A549 (cell line): ENCODE data around the gene NEK4.

Source experiments
- BCL3 ChIP-seq: fragments of >200 bp; sonication (Bioruptor Twin); formaldehyde crosslinking; IDR thresholded peaks from 3 replicates; pipeline ENCODE4 v1.6.1; 2016
- CEBPB ChIP-seq, 2 experiments: fragments of >200 bp in 1 of 2; sonication (Bioruptor Twin) in 1 of 2; formaldehyde crosslinking in 1 of 2; IDR thresholded peaks; 2 replicates each; pipeline ENCODE4 v1.6.1; 2012 to 2016
- CHD2 ChIP-seq: fragments of 150-350 bp; IDR thresholded peaks from 2 replicates; pipeline ENCODE4 v1.6.1; 2014; ENCODE audit warnings: low read length; ENCODE audit not compliant: partially characterized antibody
- CHD4 ChIP-seq: fragments of 200-600 bp; sonication (generic); IDR thresholded peaks from 2 replicates; pipeline ENCODE4 v1.6.1; 2016; ENCODE audit warnings: antibody characterized with exemption, mild to moderate bottlenecking, borderline replicate concordance
- JUNB ChIP-seq: fragments of >200 bp; sonication (Bioruptor Twin); formaldehyde crosslinking; IDR thresholded peaks from 2 replicates; pipeline ENCODE4 v1.6.1; 2016
- MAFK ChIP-seq: fragments of 450-650 bp; IDR thresholded peaks from 2 replicates; pipeline ENCODE4 v1.6.1; 2014; ENCODE audit not compliant: partially characterized antibody
- ZFP36 ChIP-seq: fragments of 450-650 bp; IDR thresholded peaks from 2 replicates; pipeline ENCODE4 v1.6.1; 2014; ENCODE audit warnings: borderline replicate concordance; ENCODE audit not compliant: partially characterized antibody
- ZNF302 ChIP-seq: fragments of 250-450 bp; sonication (Bioruptor Pico); IDR thresholded peaks from 2 replicates; pipeline ENCODE4 v1.9.0; 2021; ENCODE audit warnings: inconsistent platforms, mild to moderate bottlenecking, moderate library complexity
- TF ChIP-seq, protein P1 (sequence below): fragments of >200 bp; sonication (Bioruptor Twin); formaldehyde crosslinking; IDR thresholded peaks from 3 replicates; pipeline ENCODE4 v1.5.1; 2016

GRCh38 chr3:52723935-52724334 is 46.8 kb downstream of the NEK4 start:
- TF ChIP-seq, protein P1, sequence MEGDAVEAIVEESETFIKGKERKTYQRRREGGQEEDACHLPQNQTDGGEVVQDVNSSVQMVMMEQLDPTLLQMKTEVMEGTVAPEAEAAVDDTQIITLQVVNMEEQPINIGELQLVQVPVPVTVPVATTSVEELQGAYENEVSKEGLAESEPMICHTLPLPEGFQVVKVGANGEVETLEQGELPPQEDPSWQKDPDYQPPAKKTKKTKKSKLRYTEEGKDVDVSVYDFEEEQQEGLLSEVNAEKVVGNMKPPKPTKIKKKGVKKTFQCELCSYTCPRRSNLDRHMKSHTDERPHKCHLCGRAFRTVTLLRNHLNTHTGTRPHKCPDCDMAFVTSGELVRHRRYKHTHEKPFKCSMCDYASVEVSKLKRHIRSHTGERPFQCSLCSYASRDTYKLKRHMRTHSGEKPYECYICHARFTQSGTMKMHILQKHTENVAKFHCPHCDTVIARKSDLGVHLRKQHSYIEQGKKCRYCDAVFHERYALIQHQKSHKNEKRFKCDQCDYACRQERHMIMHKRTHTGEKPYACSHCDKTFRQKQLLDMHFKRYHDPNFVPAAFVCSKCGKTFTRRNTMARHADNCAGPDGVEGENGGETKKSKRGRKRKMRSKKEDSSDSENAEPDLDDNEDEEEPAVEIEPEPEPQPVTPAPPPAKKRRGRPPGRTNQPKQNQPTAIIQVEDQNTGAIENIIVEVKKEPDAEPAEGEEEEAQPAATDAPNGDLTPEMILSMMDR = no peak
- TF ChIP-seq MAFK (no peak), CHD4 (no peak), ZNF302 (no peak), JUNB (no peak), ZFP36 (no peak), CHD2 (no peak), BCL3 (no peak), CEBPB (IDR thresholded peaks at IDR 0.05) (no peak)
